OCI-LY7 (cell line): Measurements from ENCODE around the gene TCHHL1.

Experiments
- EZH2phosphoT487 ChIP-seq: fragments of 200-600 bp; sonication (generic); IDR thresholded peaks from 2 replicates; pipeline ENCODE4 v1.6.1; 2018; ENCODE audit warnings: low read depth, borderline replicate concordance, mild to moderate bottlenecking, mixed run types, antibody characterized with exemption, low read length, moderate library complexity, mixed read lengths
- TF ChIP-seq, protein P1 (sequence below): fragments of 200-600 bp; sonication (generic); conservative IDR thresholded peaks from 2 replicates; pipeline ENCODE4 v1.5.1; 2014; ENCODE audit warnings: mild to moderate bottlenecking, antibody characterized with exemption, low read length, moderate library complexity, mixed read lengths

DNA sequence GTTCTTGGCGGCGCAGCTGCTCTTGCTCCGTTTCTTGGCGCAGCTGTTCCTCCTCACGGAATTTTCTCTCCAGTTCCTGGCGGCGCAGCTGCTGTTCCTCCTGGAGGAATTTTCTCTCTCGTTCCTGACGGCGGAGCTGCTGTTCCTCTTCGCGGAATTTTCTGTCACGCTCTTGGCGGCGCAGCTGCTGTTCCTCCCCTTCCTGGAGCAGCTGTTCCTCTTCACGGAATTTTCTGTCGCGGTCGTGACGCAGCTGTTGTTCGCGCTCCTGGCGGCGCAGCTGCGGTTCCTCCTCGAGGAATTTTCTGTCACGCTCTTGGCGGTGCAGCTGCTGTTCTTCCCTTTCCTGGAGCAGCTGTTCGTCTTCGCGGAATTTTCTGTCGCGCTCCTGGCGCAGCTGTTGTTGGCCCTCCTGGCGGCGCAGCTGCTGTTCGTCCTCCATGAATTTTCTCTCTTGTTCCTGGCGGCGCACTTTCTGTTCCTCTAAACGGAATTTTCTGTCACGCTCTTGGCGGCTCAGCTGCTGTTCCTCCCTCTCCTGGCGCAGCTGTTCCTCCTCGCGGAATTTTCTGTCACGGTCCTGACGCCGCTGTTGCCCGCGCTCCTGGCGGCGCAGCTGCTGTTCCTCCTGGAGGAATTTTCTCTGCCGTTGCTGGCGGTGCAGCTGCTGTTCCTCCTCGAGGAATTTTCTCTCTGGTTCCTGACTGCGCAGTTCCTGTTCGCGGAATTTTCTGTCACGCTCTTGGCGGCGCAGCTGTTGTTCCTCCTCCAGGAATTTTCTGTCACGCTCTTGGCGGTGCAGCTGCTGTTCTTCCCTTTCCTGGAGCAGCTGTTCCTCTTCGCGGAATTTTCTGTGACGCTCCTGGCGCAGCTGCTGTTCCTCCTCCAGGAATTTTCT, 19.4 kb upstream of the TCHHL1 start:
- TF ChIP-seq, protein P1, sequence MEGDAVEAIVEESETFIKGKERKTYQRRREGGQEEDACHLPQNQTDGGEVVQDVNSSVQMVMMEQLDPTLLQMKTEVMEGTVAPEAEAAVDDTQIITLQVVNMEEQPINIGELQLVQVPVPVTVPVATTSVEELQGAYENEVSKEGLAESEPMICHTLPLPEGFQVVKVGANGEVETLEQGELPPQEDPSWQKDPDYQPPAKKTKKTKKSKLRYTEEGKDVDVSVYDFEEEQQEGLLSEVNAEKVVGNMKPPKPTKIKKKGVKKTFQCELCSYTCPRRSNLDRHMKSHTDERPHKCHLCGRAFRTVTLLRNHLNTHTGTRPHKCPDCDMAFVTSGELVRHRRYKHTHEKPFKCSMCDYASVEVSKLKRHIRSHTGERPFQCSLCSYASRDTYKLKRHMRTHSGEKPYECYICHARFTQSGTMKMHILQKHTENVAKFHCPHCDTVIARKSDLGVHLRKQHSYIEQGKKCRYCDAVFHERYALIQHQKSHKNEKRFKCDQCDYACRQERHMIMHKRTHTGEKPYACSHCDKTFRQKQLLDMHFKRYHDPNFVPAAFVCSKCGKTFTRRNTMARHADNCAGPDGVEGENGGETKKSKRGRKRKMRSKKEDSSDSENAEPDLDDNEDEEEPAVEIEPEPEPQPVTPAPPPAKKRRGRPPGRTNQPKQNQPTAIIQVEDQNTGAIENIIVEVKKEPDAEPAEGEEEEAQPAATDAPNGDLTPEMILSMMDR: no peak
- no peak for TF ChIP-seq EZH2phosphoT487
